Mesenchymal stem cell (in vitro differentiated cells and primary cell): ENCODE results near the gene COL4A1.

ENCODE experiments used
- DNase-seq: peaks from one replicate; pipeline ENCODE4 v3.0.0-alpha.2; 2013
- H2AFZ ChIP-seq: one replicate; pipeline ENCODE4 v1.6.1; 2013; ENCODE audit warnings: low read depth, mild to moderate bottlenecking, control low read depth, inconsistent platforms, low read length, moderate library complexity
- H2AK5ac ChIP-seq: 2 replicates; pipeline ENCODE4 v1.6.1; 2013; ENCODE audit warnings: low read length, moderate library complexity, mild to moderate bottlenecking, inconsistent platforms; ENCODE audit not compliant: severe bottlenecking
- H2BK120ac ChIP-seq: one replicate; pipeline ENCODE4 v1.6.1; 2013; ENCODE audit warnings: low read depth, mild to moderate bottlenecking, inconsistent platforms, low read length, moderate library complexity
- H2BK12ac ChIP-seq, 2 experiments: one replicate each; pipeline ENCODE4 v1.6.1; 2013; ENCODE audit warnings: inconsistent platforms in 2 of 2, low read length in 2 of 2, mild to moderate bottlenecking in 2 of 2, moderate library complexity in 2 of 2, control low read depth in 1 of 2
- H2BK15ac ChIP-seq: one replicate; pipeline ENCODE4 v1.6.1; 2013; ENCODE audit warnings: mild to moderate bottlenecking, low read depth, inconsistent platforms; ENCODE audit not compliant: poor library complexity, severe bottlenecking
- H2BK5ac ChIP-seq: 2 replicates; pipeline ENCODE4 v1.6.1; 2013; ENCODE audit warnings: low read depth, mild to moderate bottlenecking, low read length, control low read depth, inconsistent platforms; ENCODE audit not compliant: poor library complexity, severe bottlenecking
- H3K14ac ChIP-seq, 2 experiments: one replicate each; pipeline ENCODE4 v1.6.1; 2013; ENCODE audit warnings: inconsistent platforms in 2 of 2, low read length in 2 of 2, control low read depth in 1 of 2, mild to moderate bottlenecking in 1 of 2, moderate library complexity in 1 of 2
- H3K18ac ChIP-seq, 2 experiments: one replicate each; pipeline ENCODE4 v1.6.1; 2013; ENCODE audit warnings: inconsistent platforms in 2 of 2, low read length in 2 of 2, control low read depth in 1 of 2, low read depth in 1 of 2, mild to moderate bottlenecking in 1 of 2
- H3K23ac ChIP-seq, 2 experiments: one replicate each; pipeline ENCODE4 v1.6.1; 2013; ENCODE audit warnings: inconsistent platforms in 2 of 2, low read length in 2 of 2, mild to moderate bottlenecking in 2 of 2, moderate library complexity in 2 of 2, control low read depth in 1 of 2
- H3K27ac ChIP-seq: 2 replicates; pipeline ENCODE4 v1.5.1; 2013; ENCODE audit warnings: mild to moderate bottlenecking, moderate library complexity, low read length, control low read depth, inconsistent platforms; ENCODE audit not compliant: poor library complexity, severe bottlenecking
- H3K27me3 ChIP-seq, 2 experiments: 2 replicates each; pipeline versions ENCODE4 v1.6.1 to v1.7.0; 2013; ENCODE audit warnings: low read length in 2 of 2, mild to moderate bottlenecking in 2 of 2, moderate library complexity in 2 of 2, control low read depth in 1 of 2, inconsistent platforms in 1 of 2; ENCODE audit not compliant: control insufficient read depth in 1 of 2, insufficient read depth in 1 of 2
- H3K36me3 ChIP-seq, 2 experiments: 2 replicates each; pipeline versions ENCODE4 v1.6.1 to v1.7.0; 2013; ENCODE audit warnings: low read length in 2 of 2, control low read depth in 1 of 2, inconsistent platforms in 1 of 2, low read depth in 1 of 2, mild to moderate bottlenecking in 1 of 2; ENCODE audit not compliant: insufficient read depth in 2 of 2, control insufficient read depth in 1 of 2
- H3K4ac ChIP-seq, 2 experiments: one replicate each; pipeline ENCODE4 v1.6.1; 2013; ENCODE audit warnings: inconsistent platforms in 2 of 2, low read length in 2 of 2, mild to moderate bottlenecking in 2 of 2, moderate library complexity in 2 of 2, control low read depth in 1 of 2, low read depth in 1 of 2
- H3K4me1 ChIP-seq: 2 replicates; pipeline ENCODE4 v1.6.1; 2013; ENCODE audit warnings: low read depth, low read length, control low read depth; ENCODE audit not compliant: control insufficient read depth, insufficient read depth
- H3K4me2 ChIP-seq: 2 replicates; pipeline ENCODE4 v1.6.1; 2013; ENCODE audit warnings: low read length, mild to moderate bottlenecking, inconsistent platforms; ENCODE audit not compliant: poor library complexity, severe bottlenecking
- H3K4me3 ChIP-seq, 2 experiments: 2 replicates each; pipeline versions ENCODE4 v1.5.1 to v1.7.0; 2013; ENCODE audit warnings: low read length in 2 of 2, mild to moderate bottlenecking in 2 of 2, control low read depth in 1 of 2, low read depth in 1 of 2; ENCODE audit not compliant: insufficient read depth in 1 of 2
- H3K79me1 ChIP-seq: replicated peaks from 2 replicates; pipeline ENCODE4 v1.6.1; 2013; ENCODE audit warnings: mild to moderate bottlenecking, control low read depth, low read length, inconsistent platforms; ENCODE audit not compliant: poor library complexity, severe bottlenecking
- H3K9ac ChIP-seq: 2 replicates; pipeline ENCODE4 v1.7.0; 2013; ENCODE audit warnings: mild to moderate bottlenecking, low read length, moderate library complexity
- H3K9me3 ChIP-seq: 2 replicates; pipeline ENCODE4 v1.7.0; 2013; ENCODE audit warnings: mild to moderate bottlenecking, low read length; ENCODE audit not compliant: control insufficient read depth
- H4K8ac ChIP-seq: one replicate; pipeline ENCODE4 v1.6.1; 2013; ENCODE audit warnings: inconsistent platforms, mild to moderate bottlenecking, low read length, moderate library complexity
- H4K91ac ChIP-seq: one replicate; pipeline ENCODE4 v1.6.1; 2013; ENCODE audit warnings: mild to moderate bottlenecking, low read length, inconsistent platforms
- WGBS: methylation state at CpG from one replicate; pipeline ENCODE4 v1.1.7; 2013; ENCODE audit warnings: mixed read lengths; 5-methylcytosine and 5-hydroxymethylcytosine counted together

Gene COL4A1

GRCh38 chr13:110155072-110155471, 151.9 kb downstream of the COL4A1 start:
- no peaks in the 10 kb centered on the region for H3K27me3 ChIP-seq
- no peak overlapping the region for H4K8ac ChIP-seq
- H3K4me1 ChIP-seq, result peaks cover 6% of the 10 kb centered on the region
- no peak overlapping the region for H3K27ac ChIP-seq
- no peak overlapping the region for H2BK5ac ChIP-seq
- H4K91ac ChIP-seq, result no peak overlapping the region
- no peak overlapping the region for H3K4me3 ChIP-seq
- 95% methylated on average over 13 of the region's 14 CpGs for WGBS
- DNase-seq, result no peak
- peaks cover 6% of the 10 kb centered on the region for H3K9me3 ChIP-seq
- peaks cover 11% of the 10 kb centered on the region for H3K79me1 ChIP-seq
- no peak overlapping the region for H3K14ac ChIP-seq
- peaks cover 63 to 86% of the 10 kb centered on the region in 2 experiments for H3K36me3 ChIP-seq
- no peak overlapping the region for H2BK120ac ChIP-seq
- H2BK12ac ChIP-seq, result peak overlapping the region in 1 of 2 experiments; percentile 21
- H3K4me2 ChIP-seq, result no peak overlapping the region
- H2AK5ac ChIP-seq, result no peak overlapping the region
- no peak overlapping the region for H3K9ac ChIP-seq
- H2AFZ ChIP-seq, result no peak overlapping the region
- no peak overlapping the region for H3K4ac ChIP-seq
- no peak overlapping the region for H3K18ac ChIP-seq
- H2BK15ac ChIP-seq, result no peak overlapping the region
- no peak overlapping the region for H3K23ac ChIP-seq

GRCh38 chr13:110154410-110154933, 152.5 kb downstream of the COL4A1 start:
- peaks cover 61 to 87% of the 10 kb centered on the region in 2 experiments for H3K36me3 ChIP-seq
- DNase-seq, result no peak
- WGBS, result 93% methylated on average over 6 of the region's 7 CpGs

GRCh38 chr13:110152351-110152750, 154.6 kb downstream of the COL4A1 start:
- no peak overlapping the region for H3K4me2 ChIP-seq
- H3K4me3 ChIP-seq, result no peak overlapping the region
- H3K18ac ChIP-seq, result no peak overlapping the region
- no peak overlapping the region for H3K27ac ChIP-seq
- no peak overlapping the region for H2BK12ac ChIP-seq
- H4K91ac ChIP-seq, result no peak overlapping the region
- no peak overlapping the region for H2BK120ac ChIP-seq
- H2BK5ac ChIP-seq, result no peak overlapping the region
- H3K27me3 ChIP-seq, result no peaks in the 10 kb centered on the region
- no peak overlapping the region for H2AFZ ChIP-seq
- H3K36me3 ChIP-seq, result peaks cover 53 to 81% of the 10 kb centered on the region in 2 experiments
- no peak overlapping the region for H3K23ac ChIP-seq
- no peak overlapping the region for H3K14ac ChIP-seq
- no peak overlapping the region for H3K4ac ChIP-seq
- peaks cover 5% of the 10 kb centered on the region for H3K4me1 ChIP-seq
- H3K9ac ChIP-seq, result no peak overlapping the region
- 94% methylated on average over 17 of the region's 17 CpGs for WGBS
- H4K8ac ChIP-seq, result no peak overlapping the region
- H2AK5ac ChIP-seq, result no peak overlapping the region
- H2BK15ac ChIP-seq, result no peak overlapping the region
- H3K79me1 ChIP-seq, result peaks cover 9% of the 10 kb centered on the region
- no peak for DNase-seq
- peaks cover 9% of the 10 kb centered on the region for H3K9me3 ChIP-seq

More at GRCh38 chr13:110154410-110154933, 152.5 kb downstream of the COL4A1 start:
- Histone ChIP-seq H3K27me3 (no peaks in the 10 kb centered on the region), H2BK15ac (no peak overlapping the region), H3K18ac (no peak overlapping the region), H2BK5ac (no peak overlapping the region), H3K79me1 (peaks cover 11% of the 10 kb centered on the region), H3K9ac (no peak overlapping the region), H3K4me2 (no peak overlapping the region), H3K27ac (no peak overlapping the region), H4K91ac (no peak overlapping the region), H4K8ac (no peak overlapping the region), H3K9me3 (peaks cover 9% of the 10 kb centered on the region), H3K4me1 (peaks cover 6% of the 10 kb centered on the region), H2AFZ (no peak overlapping the region), H3K14ac (no peak overlapping the region), H2AK5ac (no peak overlapping the region), H2BK12ac (no peak overlapping the region), H3K23ac (no peak overlapping the region), H2BK120ac (no peak overlapping the region), H3K4ac (no peak overlapping the region), H3K4me3 (no peak overlapping the region)

- no peaks in the 10 kb centered on the region for H3K27me3 ChIP-seq
- H2AK5ac ChIP-seq, result no peak overlapping the region
- over 99% methylated on average over 12 of the region's 12 CpGs for WGBS
- H3K4ac ChIP-seq, result no peak overlapping the region
- H4K8ac ChIP-seq, result no peak overlapping the region
- no peak overlapping the region for H3K9ac ChIP-seq
- no peak for DNase-seq
- H3K4me1 ChIP-seq, result peaks cover 5% of the 10 kb centered on the region
- no peak overlapping the region for H2BK12ac ChIP-seq
- peak overlapping the region; percentile 25 for H3K27ac ChIP-seq
- no peak overlapping the region for H4K91ac ChIP-seq
- peaks cover 9% of the 10 kb centered on the region for H3K9me3 ChIP-seq
- no peak overlapping the region for H2AFZ ChIP-seq
- H3K18ac ChIP-seq, result no peak overlapping the region
- H3K36me3 ChIP-seq, result peaks cover 55 to 72% of the 10 kb centered on the region in 2 experiments
- no peak overlapping the region for H3K4me2 ChIP-seq
- no peak overlapping the region for H2BK15ac ChIP-seq
- H3K14ac ChIP-seq, result no peak overlapping the region
- no peak overlapping the region for H3K4me3 ChIP-seq
- H3K79me1 ChIP-seq, result peaks cover 9% of the 10 kb centered on the region
- H2BK120ac ChIP-seq, result no peak overlapping the region
- no peak overlapping the region for H3K23ac ChIP-seq
- no peak overlapping the region for H2BK5ac ChIP-seq
These were observed 155.5 kb downstream of the COL4A1 start for GRCh38 chr13:110151462-110151861.
